GM18861 (cell line): ENCODE data around the gene IGSF21.

ENCODE experiments used
- ATAC-seq: cut with Tn5 transposase; IDR thresholded peaks from one replicate; pipeline ENCODE4 v1.9.1; 2021; ENCODE audit not compliant: unreplicated experiment

The IGSF21 gene

GRCh38 chr1:18396247-18396980 is 288.8 kb downstream of the IGSF21 start:
- no peak for ATAC-seq

- no peak for ATAC-seq
Observed at GRCh38 chr1:18397641-18398040, 290.0 kb downstream of the IGSF21 start.

GRCh38 chr1:18398791-18399530 is 291.4 kb downstream of the IGSF21 start:
- no peak for ATAC-seq

- no peak for ATAC-seq
Observed at GRCh38 chr1:18400347-18401102, 292.9 kb downstream of the IGSF21 start.

- no peak for ATAC-seq
Observed at GRCh38 chr1:18401921-18402320, 294.3 kb downstream of the IGSF21 start.

GRCh38 chr1:18404460-18404859 is 296.9 kb downstream of the IGSF21 start:
- no peak for ATAC-seq

- ATAC-seq: no peak
Observed at GRCh38 chr1:18407166-18408045, 299.8 kb downstream of the IGSF21 start.

GRCh38 chr1:18408656-18409370 is 301.2 kb downstream of the IGSF21 start:
- ATAC-seq: no peak

- no peak for ATAC-seq
Observed at GRCh38 chr1:18409609-18410237, 302.1 kb downstream of the IGSF21 start.

GRCh38 chr1:18410407-18410806 is 302.8 kb downstream of the IGSF21 start:
- ATAC-seq: no peak

- no peak for ATAC-seq
Observed at GRCh38 chr1:18411321-18411720, 303.7 kb downstream of the IGSF21 start.

- no peak for ATAC-seq
Observed at GRCh38 chr1:18411820-18412641, 304.4 kb downstream of the IGSF21 start.

GRCh38 chr1:18412882-18413353 is 305.3 kb downstream of the IGSF21 start:
- ATAC-seq: no peak

- ATAC-seq: no peak
Observed at GRCh38 chr1:18413541-18414305, 306.1 kb downstream of the IGSF21 start.

GRCh38 chr1:18414321-18414720 is 306.7 kb downstream of the IGSF21 start:
- no peak for ATAC-seq

GRCh38 chr1:18414872-18415447 is 307.4 kb downstream of the IGSF21 start:
- no peak for ATAC-seq

GRCh38 chr1:18415448-18416027 is 307.9 kb downstream of the IGSF21 start:
- ATAC-seq: no peak
